SU-DHL-6 (cell line): ENCODE measurements around the gene AKNAD1.

ENCODE experiments used
- H2AFZ ChIP-seq: fragments of 200-600 bp; sonication (generic); 2 replicates; pipeline ENCODE4 v1.6.1; 2014; ENCODE audit warnings: low read depth, mild to moderate bottlenecking, moderate library complexity, mixed read lengths, antibody characterized with exemption, low read length; ENCODE audit not compliant: severe bottlenecking
- H3F3A ChIP-seq: fragments of 200-600 bp; shearing (Covaris generic); 2 replicates; pipeline ENCODE4 v1.6.0; 2016; ENCODE audit warnings: antibody characterized with exemption, mild to moderate bottlenecking; ENCODE audit not compliant: insufficient read depth
- H3K27ac ChIP-seq: fragments of 200-600 bp; sonication (generic); 2 replicates; pipeline ENCODE4 v1.5.1; 2016; ENCODE audit warnings: low read depth, mild to moderate bottlenecking, low read length, moderate library complexity, mixed read lengths
- H3K27me3 ChIP-seq: fragments of 200-600 bp; sonication (generic), shearing (Covaris generic); 2 replicates; pipeline ENCODE4 v1.6.0; 2014; ENCODE audit warnings: mild to moderate bottlenecking, low read length
- H3K36me3 ChIP-seq: fragments of 200-600 bp; sonication (generic); 2 replicates; pipeline ENCODE4 v1.6.1; 2014; ENCODE audit warnings: mild to moderate bottlenecking, low read length, mixed read lengths
- H3K4me2 ChIP-seq: fragments of 300-600, 200-600 bp; shearing (Covaris generic), sonication (generic); 2 replicates; pipeline ENCODE4 v1.6.0; 2014; ENCODE audit warnings: low read length, low read depth, mild to moderate bottlenecking; ENCODE audit not compliant: poor library complexity, severe bottlenecking
- H3K4me3 ChIP-seq: fragments of 200-600 bp; sonication (generic); 2 replicates; pipeline ENCODE4 v1.5.1; 2014; ENCODE audit warnings: antibody characterized with exemption, low read length, mild to moderate bottlenecking, mixed read lengths; ENCODE audit not compliant: insufficient read depth, poor library complexity, severe bottlenecking
- H3K79me2 ChIP-seq: fragments of 200-600 bp; sonication (generic); 2 replicates; pipeline ENCODE4 v1.6.1; 2014; ENCODE audit warnings: mild to moderate bottlenecking, low read length, moderate library complexity; ENCODE audit not compliant: insufficient read depth
- H3K9ac ChIP-seq: fragments of 200-600 bp; sonication (generic); 2 replicates; pipeline ENCODE4 v1.7.0; 2014; ENCODE audit warnings: mild to moderate bottlenecking, low read length
- H3K9me2 ChIP-seq: fragments of 200-600 bp; sonication (generic); replicated peaks from 2 replicates; pipeline ENCODE4 v1.6.1; 2014; ENCODE audit warnings: low read length; ENCODE audit not compliant: insufficient read depth
- H3K9me3 ChIP-seq: fragments of 200-600 bp; sonication (generic); 2 replicates; pipeline ENCODE4 v1.6.1; 2014; ENCODE audit warnings: low read length, mixed read lengths; ENCODE audit not compliant: insufficient read depth
- H4K20me1 ChIP-seq: fragments of 200-600 bp; sonication (generic); 2 replicates; pipeline ENCODE4 v1.6.1; 2014; ENCODE audit warnings: low read depth, mild to moderate bottlenecking, antibody characterized with exemption, low read length, moderate library complexity, mixed read lengths
- CTCF ChIP-seq: fragments of 200-600 bp; sonication (generic); IDR thresholded peaks from one replicate; pipeline ENCODE4 v1.5.1; 2017; ENCODE audit warnings: antibody characterized with exemption, mild to moderate bottlenecking, low read length, moderate library complexity; ENCODE audit not compliant: insufficient read depth, poor library complexity, severe bottlenecking
- EZH2phosphoT487 ChIP-seq: fragments of 200-600 bp; sonication (generic), shearing (Covaris generic); conservative IDR thresholded peaks from 2 replicates; pipeline ENCODE4 v1.6.1; 2018; ENCODE audit warnings: mild to moderate bottlenecking, antibody characterized with exemption, low read length, moderate library complexity, mixed read lengths

The AKNAD1 gene

DNA sequence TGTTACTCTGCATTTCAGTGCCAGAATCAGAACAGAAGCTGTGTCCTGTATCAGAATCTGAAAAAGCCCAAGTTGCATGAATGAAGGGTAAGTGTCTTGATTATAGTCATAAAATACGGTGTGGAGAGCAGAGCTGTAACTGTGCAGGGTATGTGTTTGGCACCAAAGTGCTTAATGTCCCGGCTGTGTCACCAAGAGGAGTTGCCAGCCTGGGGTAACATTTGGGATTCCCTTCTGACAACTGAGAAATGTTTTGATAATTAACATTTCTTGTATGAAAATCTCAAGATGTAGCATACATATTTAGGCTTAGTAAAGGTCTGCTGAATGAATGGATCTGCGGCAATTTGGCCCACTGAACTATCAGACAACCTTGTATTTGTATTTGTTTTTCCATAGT lies 33.3 kb downstream of the AKNAD1 start:
- H3K9me2 ChIP-seq = no peaks in the 10 kb centered on the region
- no peaks in the 10 kb centered on the region for H3K9me3 ChIP-seq
- H3K4me3 ChIP-seq = no peak overlapping the region
- no peaks in the 10 kb centered on the region for H3K79me2 ChIP-seq
- no peaks in the 10 kb centered on the region for H3K36me3 ChIP-seq
- no peak overlapping the region for H2AFZ ChIP-seq
- no peak overlapping the region for H3K9ac ChIP-seq
- H3K27ac ChIP-seq = no peak overlapping the region
- no peaks in the 10 kb centered on the region for H3K27me3 ChIP-seq
- H4K20me1 ChIP-seq = no peaks in the 10 kb centered on the region
- no peaks in the 10 kb centered on the region for H3F3A ChIP-seq
- TF ChIP-seq CTCF = no peak
- TF ChIP-seq EZH2phosphoT487 = no peak
- no peak overlapping the region for H3K4me2 ChIP-seq

- H3K27ac ChIP-seq = no peak overlapping the region
- TF ChIP-seq EZH2phosphoT487 = no peak
- no peak for TF ChIP-seq CTCF
Measured at GRCh38 chr1:108819878-108820277, 37.0 kb downstream of the AKNAD1 start.

DNA sequence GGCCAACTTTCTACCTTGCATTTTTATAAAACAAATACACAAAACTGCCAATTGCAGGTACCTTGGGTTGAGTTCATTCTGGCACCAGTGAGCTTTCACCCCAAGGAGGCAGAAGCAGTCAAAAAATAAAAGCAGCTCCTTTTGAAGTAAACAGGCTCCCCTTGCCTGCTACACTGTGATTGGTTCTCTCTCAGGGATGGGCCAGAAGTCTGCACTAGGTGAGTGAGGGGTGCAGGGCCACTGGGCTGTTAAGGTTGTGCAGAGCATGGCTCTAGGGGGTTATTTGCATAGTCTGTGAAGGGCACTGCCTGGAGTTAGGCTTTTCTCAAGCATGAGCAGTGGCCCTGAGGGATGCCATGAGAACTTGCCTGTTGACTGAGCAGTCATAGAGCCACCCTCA lies 39.1 kb downstream of the AKNAD1 start:
- H3K9ac ChIP-seq = no peak overlapping the region
- H4K20me1 ChIP-seq = no peaks in the 10 kb centered on the region
- no peak overlapping the region for H2AFZ ChIP-seq
- no peaks in the 10 kb centered on the region for H3K9me3 ChIP-seq
- H3K9me2 ChIP-seq = no peaks in the 10 kb centered on the region
- H3K36me3 ChIP-seq = no peaks in the 10 kb centered on the region
- H3K27me3 ChIP-seq = no peaks in the 10 kb centered on the region
- H3F3A ChIP-seq = no peaks in the 10 kb centered on the region
- H3K4me2 ChIP-seq = no peak overlapping the region
- no peaks in the 10 kb centered on the region for H3K79me2 ChIP-seq
- TF ChIP-seq CTCF = no peak
- TF ChIP-seq EZH2phosphoT487 = no peak
- H3K27ac ChIP-seq = no peak overlapping the region
- no peak overlapping the region for H3K4me3 ChIP-seq

More at GRCh38 chr1:108819878-108820277, 37.0 kb downstream of the AKNAD1 start:
- no peaks in the 10 kb centered on the region for H3K9me3 ChIP-seq
- H3K36me3 ChIP-seq = no peaks in the 10 kb centered on the region
- H3K27me3 ChIP-seq = no peaks in the 10 kb centered on the region
- no peak overlapping the region for H3K4me3 ChIP-seq
- H2AFZ ChIP-seq = no peak overlapping the region
- no peaks in the 10 kb centered on the region for H3K9me2 ChIP-seq
- H3K4me2 ChIP-seq = no peak overlapping the region
- no peaks in the 10 kb centered on the region for H3K79me2 ChIP-seq
- H3F3A ChIP-seq = no peaks in the 10 kb centered on the region
- no peaks in the 10 kb centered on the region for H4K20me1 ChIP-seq
- no peak overlapping the region for H3K9ac ChIP-seq

- Histone ChIP-seq H3K9me3 (no peaks in the 10 kb centered on the region), H3K27ac (no peak overlapping the region), H3K9ac (no peak overlapping the region), H3K79me2 (no peaks in the 10 kb centered on the region), H3F3A (no peaks in the 10 kb centered on the region), H3K36me3 (no peaks in the 10 kb centered on the region), H3K4me3 (no peak overlapping the region), H4K20me1 (no peaks in the 10 kb centered on the region), H2AFZ (no peak overlapping the region), H3K27me3 (no peaks in the 10 kb centered on the region), H3K4me2 (no peak overlapping the region), H3K9me2 (no peaks in the 10 kb centered on the region)
- TF ChIP-seq EZH2phosphoT487 (no peak), CTCF (no peak)
Measured at GRCh38 chr1:108817016-108817415, 39.9 kb downstream of the AKNAD1 start.
